HepG2 (cell line): ENCODE results near the gene DAAM1. TPM values are rescaled to one million over a fixed set of nuclear protein-coding genes. Genes with fewer than 3 reads are reported as not detected.

Experiments used
- ATAC-seq: fragments of 200-7000 bp; cut with Tn5 transposase; 3 replicates; pipeline ENCODE4 v1.9.1; 2020; ENCODE audit warnings: mild to moderate bottlenecking, moderate library complexity
- BruUV-seq: library from RNA; stranded (reverse); fragments of 400-500 nt; replicated peaks from 2 replicates; lab custom pipeline; 2021; lab: Mats Ljungman, UMichigan
- CTCF ChIA-PET: fragments of 300-600 bp; formaldehyde crosslinking; extraction: SDS; loops from one replicate; lab custom pipeline; 2021; ENCODE audit warnings: low total read pairs, inconsistent platforms, low intra/inter-chr PET ratio; lab: Yijun Ruan, JAX
- POLR2A ChIA-PET: fragments of 350-600 bp; sonication (Branson Sonifier 250); formaldehyde crosslinking; loops from one replicate; lab custom pipeline; 2020; ENCODE audit warnings: antibody characterized with exemption, inconsistent platforms; lab: Yijun Ruan, JAX
- DNase-seq: peaks from one replicate; pipeline ENCODE4 v3.0.0-alpha.2; 2015; ENCODE audit warnings: low spot score
- FAIRE-seq: peaks from 3 replicates; lab custom pipeline; 2011; peaks lifted over from hg19 to GRCh38; lab: Jason Lieb, UNC
- H2AFZ ChIP-seq: one replicate; pipeline ENCODE4 v1.6.1; 2011; ENCODE audit warnings: low read length, inconsistent platforms
- H3K27ac ChIP-seq: fragments of 300-600 bp; 3 replicates; pipeline ENCODE4 v1.8.0; 2011; ENCODE audit warnings: mixed run types, mild to moderate bottlenecking, mixed read lengths, low read length, inconsistent platforms; ENCODE audit not compliant: insufficient read depth; ENCODE audit errors: extremely low read length
- H3K27me3 ChIP-seq, 2 experiments: fragments of 200-600 bp in 1 of 2; 2 replicates in 1 of 2; 3 replicates in 1 of 2; pipeline versions ENCODE4 v1.6.0 to v1.8.0; 2011; ENCODE audit warnings: low read length in 2 of 2, mild to moderate bottlenecking in 2 of 2, moderate library complexity in 2 of 2, inconsistent platforms in 1 of 2; ENCODE audit not compliant: insufficient read depth in 2 of 2, control insufficient read depth in 1 of 2
- H3K36me3 ChIP-seq, 2 experiments: fragments of 200-600 bp in 1 of 2; replicated peaks in 1 of 2; 2 replicates in 1 of 2; 3 replicates in 1 of 2; pipeline versions ENCODE4 v1.5.1 to v1.8.0; 2011; ENCODE audit warnings: low read length in 2 of 2, inconsistent platforms in 1 of 2; ENCODE audit not compliant: insufficient read depth in 2 of 2, control insufficient read depth in 1 of 2
- H3K4me1 ChIP-seq: 2 replicates; pipeline ENCODE4 v1.5.1; 2012; ENCODE audit warnings: low read length, inconsistent platforms; ENCODE audit not compliant: insufficient read depth
- H3K4me2 ChIP-seq: 2 replicates; pipeline ENCODE4 v1.6.0; 2011; ENCODE audit warnings: low read depth, low read length, inconsistent platforms
- H3K4me3 ChIP-seq, 3 experiments: fragments of 200-600 bp in 1 of 3; sonication (generic), shearing (Covaris generic) in 1 of 3; replicated peaks in 1 of 3; 2 replicates each; pipeline ENCODE4 v1.5.1; 2011 to 2016; ENCODE audit warnings: low read length in 3 of 3, inconsistent platforms in 2 of 3, low read depth in 2 of 3, mild to moderate bottlenecking in 2 of 3, control low read depth in 1 of 3, mixed read lengths in 1 of 3; ENCODE audit not compliant: insufficient read depth in 1 of 3
- H3K79me2 ChIP-seq: one replicate; pipeline ENCODE4 v1.6.1; 2011; ENCODE audit warnings: low read length, inconsistent platforms; ENCODE audit not compliant: insufficient read depth
- H3K9ac ChIP-seq: 2 replicates; pipeline ENCODE4 v1.6.0; 2011; ENCODE audit warnings: mild to moderate bottlenecking, low read depth, low read length, inconsistent platforms; ENCODE audit not compliant: insufficient read depth
- H3K9me3 ChIP-seq: 2 replicates; pipeline ENCODE4 v1.5.1; 2012; ENCODE audit warnings: mild to moderate bottlenecking, low read length
- H4K20me1 ChIP-seq: 2 replicates; pipeline ENCODE4 v1.6.0; 2011; ENCODE audit warnings: inconsistent platforms, mild to moderate bottlenecking, low read length, moderate library complexity; ENCODE audit not compliant: insufficient read depth
- CAMTA2 ChIP-seq: sonication (generic); formaldehyde crosslinking; IDR thresholded peaks from 2 replicates; pipeline ENCODE4 v1.4.0; 2020; ENCODE audit warnings: mild to moderate bottlenecking, missing genetic modification reagents, borderline replicate concordance
- DMTF1 ChIP-seq: sonication (generic); formaldehyde crosslinking; IDR thresholded peaks from 2 replicates; pipeline ENCODE4 v1.4.0; 2020; ENCODE audit warnings: mild to moderate bottlenecking, missing genetic modification reagents
- DR1 ChIP-seq: sonication (generic); formaldehyde crosslinking; IDR thresholded peaks from 2 replicates; pipeline ENCODE4 v1.8.0; 2021; ENCODE audit warnings: mild to moderate bottlenecking, missing genetic modification reagents, inconsistent platforms
- ISL2 ChIP-seq: sonication (generic); formaldehyde crosslinking; IDR thresholded peaks from 2 replicates; pipeline ENCODE4 v1.5.0; 2020; ENCODE audit warnings: missing genetic modification reagents
- KAT7 ChIP-seq: IDR thresholded peaks from 2 replicates; pipeline ENCODE4 v1.6.1; 2018; ENCODE audit warnings: borderline replicate concordance, missing compliant biosample characterization
- KDM2A ChIP-seq: sonication (generic); formaldehyde crosslinking; IDR thresholded peaks from 2 replicates; pipeline ENCODE4 v1.4.0; 2020; ENCODE audit warnings: low read depth, missing genetic modification reagents, borderline replicate concordance
- MYPOP ChIP-seq: sonication (generic); formaldehyde crosslinking; IDR thresholded peaks from 2 replicates; pipeline ENCODE4 v1.8.1; 2023; ENCODE audit warnings: mild to moderate bottlenecking, moderate library complexity, missing genetic modification reagents
- PTBP1 ChIP-seq: fragments of 200-400 bp; formaldehyde crosslinking; IDR thresholded peaks from 2 replicates; pipeline ENCODE4 v1.6.1; 2018; ENCODE audit warnings: low read length, low read depth; ENCODE audit not compliant: poor library complexity, severe bottlenecking
- RAD21 ChIP-seq: fragments of 450-650 bp; formaldehyde crosslinking; IDR thresholded peaks from 2 replicates; pipeline ENCODE4 v1.5.0; 2020; ENCODE audit warnings: mild to moderate bottlenecking
- SMC3 ChIP-seq: IDR thresholded peaks from 2 replicates; pipeline ENCODE4 v1.6.1; 2011; ENCODE audit warnings: low read length, improper control_type of control experiment
- TCF7L2 ChIP-seq: IDR thresholded peaks from 2 replicates; pipeline ENCODE4 v1.6.1; 2011; ENCODE audit warnings: mild to moderate bottlenecking, low read depth, low read length, moderate library complexity
- ZBTB33 ChIP-seq: sonication (generic); formaldehyde crosslinking; IDR thresholded peaks from 2 replicates; pipeline ENCODE4 v1.4.0; 2020; ENCODE audit warnings: missing genetic modification reagents
- ZFP91 ChIP-seq: sonication (generic); formaldehyde crosslinking; IDR thresholded peaks from 2 replicates; pipeline ENCODE4 v1.9.0; 2022; ENCODE audit warnings: missing genetic modification reagents, mild to moderate bottlenecking, borderline replicate concordance
- ZNF274 ChIP-seq: sonication (generic); formaldehyde crosslinking; IDR thresholded peaks from 2 replicates; pipeline ENCODE4 v1.5.1; 2020; ENCODE audit warnings: mild to moderate bottlenecking, missing genetic modification reagents
- ZNF354B ChIP-seq: sonication (generic); formaldehyde crosslinking; IDR thresholded peaks from 2 replicates; pipeline ENCODE4 v1.8.0; 2022; ENCODE audit warnings: mild to moderate bottlenecking, missing genetic modification reagents
- ZNF724P ChIP-seq: sonication (generic); formaldehyde crosslinking; IDR thresholded peaks from 2 replicates; pipeline ENCODE4 v1.8.0; 2022; ENCODE audit warnings: missing genetic modification reagents, borderline replicate concordance
- ZZZ3 ChIP-seq: sonication (generic); formaldehyde crosslinking; IDR thresholded peaks from 2 replicates; pipeline ENCODE4 v1.4.0; 2020; ENCODE audit warnings: missing genetic modification reagents, mild to moderate bottlenecking, borderline replicate concordance
- WGBS: methylation state at CpG from one replicate; pipeline ENCODE4 v1.1.6; 2017; ENCODE audit warnings: low lambda C conversion rate; 5-methylcytosine and 5-hydroxymethylcytosine counted together
- in situ Hi-C: cut with HindIII; loops from 2 replicates; pipeline ENCODE4 v1.10.0; 2017; ENCODE audit warnings: low pct_unique_long_range_greater_than_20kb; ENCODE audit not compliant: extremely low pct_ligation_motif_present
- intact Hi-C: fragments of 100-400 bp; cut with micrococcal nuclease; formaldehyde crosslinking; loops from one replicate; pipeline ENCODE4 v1.10.0; 2022; ENCODE audit not compliant: unreplicated experiment
- polyA plus RNA-seq, 8 experiments: library from polyadenylated mRNA; depleted of rRNA in 3 of 8; stranded (reverse) in 7 of 8; unstranded in 1 of 8; fragments of >200 nt; fragmentation: Illumina TruSeq in 4 of 8; extraction: Trizol in 4 of 8; gene quantifications; 2 replicates each; pipeline versions ENCODE4 v1.2.1 to v1.2.3, GENCODE V29; 2011 to 2016; ENCODE audit warnings: low read depth in 4 of 8, missing spikeins in 1 of 8, mixed read lengths in 1 of 8; ENCODE audit not compliant: insufficient read depth in 1 of 8
- total RNA-seq, 5 experiments: library from RNA; depleted of rRNA; stranded (reverse); fragments of >200 nt; fragmentation: Illumina TruSeq; extraction: Trizol; gene quantifications; 2 replicates each; pipeline ENCODE4 v1.2.3, GENCODE V29; 2016; ENCODE audit warnings: low read depth in 1 of 5

The DAAM1 gene
- total and polyA plus RNA-seq, 2 of the 13 experiments (the other 11 are each of a cell fraction or from before 2014, with no cell fraction given): 10.9 to 24.5 TPM

- in situ Hi-C loops: no loop called here
- no TSS peak for BruUV-seq
- intact Hi-C loops: loop anchor here (1.0 to 5.0 kb wide), 2 partner anchors 27 to 37 kb away; partner anchors contain the start of gene DAAM1
- Histone ChIP-seq H4K20me1 (no peaks in the 10 kb centered on the region; the same call in 1 of the 2 replicates), H3K79me2 (peaks cover 60% of the 10 kb centered on the region), H3K4me3 (peak overlapping the region; percentile 19 to 63 (median 38); a peak in 5 of 6 replicates), H3K36me3 (no peaks in the 10 kb centered on the region), H3K4me2 (peak overlapping the region; percentile 89), H3K27me3 (no peaks in the 10 kb centered on the region), H3K9me3 (no peaks in the 10 kb centered on the region), H2AFZ (no peak overlapping the region), H3K9ac (peak overlapping the region; percentile 54), H3K27ac (peak overlapping the region; percentile 62), H3K4me1 (peaks cover 60% of the 10 kb centered on the region)
- ATAC-seq (peak; percentile 97), DNase-seq (peak; percentile 78), FAIRE-seq (peak; percentile 63)
- POLR2A ChIA-PET: interaction anchor here (1.0 to 1.9 kb wide), 3 partner anchors 27 to 269 kb away, joined by 3 to 5 read pairs (median 3); partner anchors contain the start of genes DAAM1, JKAMP and L3HYPDH
- CTCF ChIA-PET: no interaction called here
- 0% methylated on average over 4 of the region's 7 CpGs for WGBS
- TF ChIP-seq DR1 (CRISPR knock-in tag): peak; percentile 64; the same call in 1 of the 2 replicates
- 0 out of 2 replicates have a peak, but pooled peaks have one; percentile 20 for TF ChIP-seq ZFP91
- peak; percentile 18; the same call in 1 of the 2 replicates for TF ChIP-seq RAD21 (CRISPR knock-in tag)
- no peak for TF ChIP-seq ZZZ3 (CRISPR knock-in tag)
- peak; percentile 42; the same call in 1 of the 2 replicates for TF ChIP-seq ISL2 (CRISPR knock-in tag)
- TF ChIP-seq ZNF354B: no peak
- TF ChIP-seq MYPOP (CRISPR knock-in tag): 0 out of 2 replicates have a peak, but pooled peaks have one; percentile 38
- no peak for TF ChIP-seq ZNF724P (CRISPR knock-in tag)
- TF ChIP-seq ZBTB33 (CRISPR knock-in tag): no peak
- peak; percentile 53; the same call in 1 of the 2 replicates for TF ChIP-seq ZNF274 (CRISPR knock-in tag)
- no peak for TF ChIP-seq TCF7L2
- no peak for TF ChIP-seq DMTF1 (CRISPR knock-in tag)
- TF ChIP-seq KAT7: 0 out of 2 replicates have a peak, but pooled peaks have one; percentile 46
- TF ChIP-seq SMC3: no peak
- no peak for TF ChIP-seq PTBP1
- peak; percentile 31; the same call in 1 of the 2 replicates for TF ChIP-seq KDM2A
- no peak for TF ChIP-seq CAMTA2
These were observed 26.9 kb downstream of the DAAM1 start for GRCh38 chr14:59215322-59215721.
